ENCODE data around the gene CNTF. TPM values are rescaled to one million over a fixed set of nuclear protein-coding genes. Genes with fewer than 3 reads are reported as not detected.

The CNTF gene
- total and polyA plus RNA-seq, 2 experiments from 2014 or later = 0.46 to 1.6 TPM

DNA sequence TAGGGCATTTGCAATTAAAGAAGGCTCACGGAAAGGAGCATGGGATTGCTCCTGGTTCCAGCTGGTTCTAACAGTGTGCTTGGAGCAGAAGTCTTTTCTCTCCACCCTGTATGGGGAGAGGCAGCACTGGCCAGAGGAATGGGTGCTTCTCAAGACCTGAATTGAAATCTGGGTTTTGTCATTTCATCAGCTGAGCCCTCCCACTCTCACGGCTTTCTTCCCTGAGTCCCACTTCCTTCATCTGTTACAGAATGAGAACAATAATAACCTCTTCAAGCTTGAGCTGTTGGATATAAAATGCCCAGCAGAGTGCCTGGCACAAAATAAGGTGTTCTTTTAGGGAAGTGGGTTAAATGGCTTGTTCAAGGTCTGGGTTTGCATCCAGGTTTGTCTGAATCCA is 17.2 kb downstream of the CNTF start:
- no peak overlapping the region for H3K4me3 ChIP-seq
- no peak overlapping the region for H3K9ac ChIP-seq
- TF ChIP-seq EZH2 (IDR thresholded peaks at IDR 0.05; ENCODE audit: insufficient read depth, poor library complexity, severe bottlenecking) = no peak
- TF ChIP-seq EZH2phosphoT487 (IDR thresholded peaks at IDR 0.05; ENCODE audit: insufficient read depth, low read depth) = no peak
- H3K9me3 ChIP-seq (ENCODE audit: low read depth) = no peaks in the 10 kb centered on the region
- H3K27ac ChIP-seq = no peak overlapping the region
- H3F3A ChIP-seq (ENCODE audit: insufficient read depth) = no peaks in the 10 kb centered on the region
- H3K4me1 ChIP-seq (ENCODE audit: insufficient read depth) = no peaks in the 10 kb centered on the region
- in situ Hi-C loops (cut with MboI) = no loop called here
- no peak overlapping the region for H3K4me2 ChIP-seq (ENCODE audit: unreplicated experiment)
- H4K20me1 ChIP-seq (ENCODE audit: insufficient read depth) = no peaks in the 10 kb centered on the region
- H3K36me3 ChIP-seq (ENCODE audit: low read depth) = no peaks in the 10 kb centered on the region
- no peaks in the 10 kb centered on the region for H3K27me3 ChIP-seq (replicated peaks; ENCODE audit: insufficient read depth)
- no peak overlapping the region for H2AFZ ChIP-seq
- H3K9me2 ChIP-seq (ENCODE audit: insufficient read depth) = no peaks in the 10 kb centered on the region
- no peak for DNase-seq
- no peaks in the 10 kb centered on the region for H3K79me2 ChIP-seq (ENCODE audit: insufficient read depth)
- 58 to 59% methylated on average over 2 of the region's 2 CpGs for WGBS, 2 experiments (ENCODE audit: low coverage in 1 of 2, low lambda C conversion rate in 2 of 2, missing lambda C conversion rate in 2 of 2)

DNA sequence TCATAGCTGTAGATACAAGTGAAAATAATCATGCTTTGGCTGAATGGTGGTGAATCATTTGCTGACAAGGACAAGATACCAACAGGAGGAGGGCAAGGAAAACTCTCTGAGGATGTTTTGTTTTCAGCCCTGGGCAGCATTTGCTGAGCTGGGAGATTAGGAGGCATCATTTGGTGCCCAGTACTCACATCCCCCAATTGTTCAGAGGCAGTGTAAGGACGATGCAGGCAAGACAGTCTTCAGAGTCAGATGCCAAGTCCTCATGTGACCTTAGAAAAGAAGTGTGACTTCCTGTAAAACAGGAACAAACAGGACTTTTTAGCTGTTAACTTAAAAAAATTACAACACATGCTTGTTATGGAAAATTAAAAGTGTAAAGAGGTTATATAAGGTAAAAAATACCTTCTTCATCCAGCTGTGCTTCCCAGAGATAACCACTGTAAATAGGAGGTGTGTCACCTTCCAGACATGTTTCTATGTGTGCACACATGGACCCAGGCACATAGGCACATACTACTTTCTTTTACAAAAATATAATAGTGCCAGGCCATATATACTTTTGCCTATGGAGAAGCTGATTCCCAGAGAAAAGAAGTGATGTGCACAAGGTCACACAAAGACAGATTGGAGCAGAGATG is 18.0 kb downstream of the CNTF start:
- whole genome bisulfite sequencing, 2 experiments (ENCODE audit: low coverage in 1 of 2, low lambda C conversion rate in 2 of 2, missing lambda C conversion rate in 2 of 2) = 0 to 5% methylated on average over 1 of the region's 1 CpG
- no peaks in the 10 kb centered on the region for H3K79me2 ChIP-seq (ENCODE audit: insufficient read depth)
- H3F3A ChIP-seq (ENCODE audit: insufficient read depth) = no peaks in the 10 kb centered on the region
- no peaks in the 10 kb centered on the region for H3K4me1 ChIP-seq (ENCODE audit: insufficient read depth)
- no peaks in the 10 kb centered on the region for H3K9me3 ChIP-seq (ENCODE audit: low read depth)
- in situ Hi-C loops (cut with MboI) = no loop called here
- no peak overlapping the region for H3K4me2 ChIP-seq (ENCODE audit: unreplicated experiment)
- H2AFZ ChIP-seq = no peak overlapping the region
- TF ChIP-seq EZH2phosphoT487 (IDR thresholded peaks at IDR 0.05; ENCODE audit: insufficient read depth, low read depth) (no peak), EZH2 (IDR thresholded peaks at IDR 0.05; ENCODE audit: insufficient read depth, poor library complexity, severe bottlenecking) (no peak)
- no peaks in the 10 kb centered on the region for H3K27me3 ChIP-seq (replicated peaks; ENCODE audit: insufficient read depth)
- H3K36me3 ChIP-seq (ENCODE audit: low read depth) = no peaks in the 10 kb centered on the region
- H3K9ac ChIP-seq = no peak overlapping the region
- H4K20me1 ChIP-seq (ENCODE audit: insufficient read depth) = no peaks in the 10 kb centered on the region
- no peak overlapping the region for H3K27ac ChIP-seq
- no peak overlapping the region for H3K4me3 ChIP-seq
- DNase-seq = no peak
- H3K9me2 ChIP-seq (ENCODE audit: insufficient read depth) = no peaks in the 10 kb centered on the region

DNA sequence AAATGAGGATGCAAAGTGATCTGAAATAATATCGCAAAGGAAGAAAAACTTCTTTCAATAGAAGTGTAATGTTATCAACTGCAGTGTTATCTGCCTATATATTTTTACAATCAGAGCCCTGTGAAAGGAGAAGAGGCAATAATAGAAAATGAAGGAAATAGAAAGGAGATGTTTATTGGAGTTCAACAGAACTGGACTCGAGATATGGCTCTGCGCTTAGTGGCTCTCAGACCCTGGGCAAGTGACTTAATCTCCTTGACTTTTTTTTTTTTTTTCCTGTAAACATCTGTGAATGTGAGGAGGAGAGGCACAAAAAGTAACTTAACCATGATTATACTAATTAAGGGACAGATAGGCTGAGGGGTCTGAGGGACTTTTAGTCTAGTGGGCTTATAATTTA is 18.9 kb downstream of the CNTF start:
- Histone ChIP-seq H3K79me2 (ENCODE audit: insufficient read depth) (no peaks in the 10 kb centered on the region), H3K27me3 (replicated peaks; ENCODE audit: insufficient read depth) (no peaks in the 10 kb centered on the region), H3F3A (ENCODE audit: insufficient read depth) (no peaks in the 10 kb centered on the region), H3K4me1 (ENCODE audit: insufficient read depth) (no peaks in the 10 kb centered on the region), H3K36me3 (ENCODE audit: low read depth) (no peaks in the 10 kb centered on the region), H3K9me3 (ENCODE audit: low read depth) (no peaks in the 10 kb centered on the region), H2AFZ (no peak overlapping the region), H3K9ac (no peak overlapping the region), H4K20me1 (ENCODE audit: insufficient read depth) (no peaks in the 10 kb centered on the region), H3K27ac (no peak overlapping the region), H3K9me2 (ENCODE audit: insufficient read depth) (no peaks in the 10 kb centered on the region), H3K4me2 (ENCODE audit: unreplicated experiment) (no peak overlapping the region), H3K4me3 (no peak overlapping the region)
- no peak for DNase-seq
- in situ Hi-C loops (cut with MboI) = no loop called here
- 91 to 94% methylated on average over 3 of the region's 3 CpGs for WGBS, 2 experiments (ENCODE audit: low coverage in 1 of 2, low lambda C conversion rate in 2 of 2, missing lambda C conversion rate in 2 of 2)
- no peak for TF ChIP-seq EZH2phosphoT487 (IDR thresholded peaks at IDR 0.05; ENCODE audit: insufficient read depth, low read depth)
- no peak for TF ChIP-seq EZH2 (IDR thresholded peaks at IDR 0.05; ENCODE audit: insufficient read depth, poor library complexity, severe bottlenecking)

DNA sequence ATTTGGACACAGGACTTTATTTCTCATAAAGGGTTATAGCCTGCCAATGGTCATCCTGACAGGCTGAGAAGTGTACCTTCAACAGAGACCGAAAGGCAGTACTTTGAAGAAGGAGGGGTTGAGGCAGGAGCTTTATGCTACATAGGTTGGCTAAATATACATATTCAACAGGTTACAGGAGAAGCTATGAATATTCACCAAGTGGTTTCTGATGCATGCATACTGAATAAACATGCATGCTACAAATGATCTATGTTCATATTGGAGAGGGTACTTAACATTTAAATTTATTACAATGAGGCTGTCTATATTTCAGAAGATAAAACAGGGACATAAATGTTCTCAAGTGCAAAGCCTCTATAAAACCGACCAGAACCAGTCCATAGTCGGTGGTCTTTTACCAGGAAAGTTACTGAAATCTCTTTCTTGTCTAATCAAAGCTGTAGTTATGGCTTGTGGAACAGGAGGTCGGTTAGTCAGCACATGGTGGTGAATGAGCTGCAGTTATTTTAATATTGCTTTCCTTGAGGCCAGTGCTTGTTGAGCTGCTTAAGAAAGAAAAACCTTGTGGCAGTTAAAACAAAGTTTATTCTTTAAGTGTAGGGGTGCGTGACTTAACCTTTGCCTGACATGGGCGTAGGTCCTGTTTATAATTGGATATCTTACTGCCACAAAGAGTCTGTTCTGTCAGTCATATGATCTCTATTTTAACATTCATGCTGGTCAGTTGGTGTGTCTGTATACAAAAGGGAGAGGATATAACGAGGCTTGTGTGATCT is 19.5 kb downstream of the CNTF start:
- WGBS, 2 experiments (ENCODE audit: low coverage in 1 of 2, low lambda C conversion rate in 2 of 2, missing lambda C conversion rate in 2 of 2) = 39 to 40% methylated on average over 7 of the region's 7 CpGs
- no peak overlapping the region for H3K27ac ChIP-seq
- in situ Hi-C loops (cut with MboI) = no loop called here
- no peaks in the 10 kb centered on the region for H3F3A ChIP-seq (ENCODE audit: insufficient read depth)
- no peak for DNase-seq
- no peaks in the 10 kb centered on the region for H3K79me2 ChIP-seq (ENCODE audit: insufficient read depth)
- H4K20me1 ChIP-seq (ENCODE audit: insufficient read depth) = no peaks in the 10 kb centered on the region
- H3K4me1 ChIP-seq (ENCODE audit: insufficient read depth) = no peaks in the 10 kb centered on the region
- H3K9ac ChIP-seq = no peak overlapping the region
- TF ChIP-seq EZH2phosphoT487 (IDR thresholded peaks at IDR 0.05; ENCODE audit: insufficient read depth, low read depth) = no peak
- TF ChIP-seq EZH2 (IDR thresholded peaks at IDR 0.05; ENCODE audit: insufficient read depth, poor library complexity, severe bottlenecking) = no peak
- no peak overlapping the region for H2AFZ ChIP-seq
- H3K4me2 ChIP-seq (ENCODE audit: unreplicated experiment) = no peak overlapping the region
- H3K4me3 ChIP-seq = no peak overlapping the region
- no peaks in the 10 kb centered on the region for H3K36me3 ChIP-seq (ENCODE audit: low read depth)
- no peaks in the 10 kb centered on the region for H3K27me3 ChIP-seq (replicated peaks; ENCODE audit: insufficient read depth)
- H3K9me2 ChIP-seq (ENCODE audit: insufficient read depth) = no peaks in the 10 kb centered on the region
- H3K9me3 ChIP-seq (ENCODE audit: low read depth) = no peaks in the 10 kb centered on the region

All from GM23248 (cell line).